ENCODE results near the gene SLC16A5.

SLC16A5 gene

DNA sequence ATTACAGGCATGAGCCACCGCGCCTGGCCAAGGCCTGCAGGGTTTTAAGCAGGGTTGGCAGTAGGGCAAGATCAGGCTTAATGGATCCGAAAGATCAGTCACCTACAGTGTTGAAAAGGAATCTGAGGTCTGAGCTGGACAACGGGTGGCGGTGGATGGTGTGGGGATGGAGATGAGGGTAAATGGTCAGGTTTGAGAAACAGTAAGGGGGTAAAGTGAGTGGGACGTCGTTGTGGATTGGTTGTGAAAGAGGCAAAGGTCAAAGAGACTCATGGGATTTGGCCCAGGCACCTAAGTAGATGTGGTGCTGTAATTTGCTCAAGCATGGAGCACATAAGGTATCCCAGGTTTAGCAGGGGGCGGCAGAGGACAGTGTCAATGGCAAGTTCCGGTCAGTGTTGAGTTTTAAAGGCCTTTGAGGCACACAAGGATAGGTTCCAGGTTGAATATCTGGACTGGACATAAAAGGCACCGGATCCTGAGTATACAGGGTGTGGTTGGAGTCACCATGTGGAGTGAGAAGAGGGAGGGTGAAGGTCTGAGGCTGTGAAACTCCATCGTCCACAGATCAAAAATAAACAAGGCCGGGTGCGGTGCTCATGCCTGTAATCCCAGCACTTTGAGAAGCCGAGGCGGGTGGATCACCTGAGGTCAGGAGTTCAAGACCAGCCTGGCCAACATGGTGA, 1.1 kb upstream of the SLC16A5 start:
- DNase-seq (ENCODE audit: low read depth): no peak

DNA sequence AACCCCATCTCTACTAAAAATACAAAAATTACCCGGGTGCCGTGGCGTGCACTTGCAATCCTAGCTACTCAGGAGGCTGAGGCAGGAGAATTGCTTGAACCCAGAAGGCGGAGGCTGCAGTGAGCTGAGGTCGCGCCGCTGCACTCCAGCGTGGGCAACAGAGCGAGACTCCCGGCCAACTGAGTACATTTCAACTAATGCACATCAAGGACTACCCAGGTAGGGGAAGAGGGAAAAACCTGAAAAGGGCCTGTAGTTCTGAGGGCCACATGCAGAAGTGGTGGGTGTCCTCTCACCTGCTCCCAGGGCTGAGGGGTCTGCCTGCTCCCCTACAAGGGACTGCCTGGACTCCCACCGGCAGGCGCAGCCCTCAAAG, 584 bp upstream of the SLC16A5 start:
- no peak for DNase-seq (ENCODE audit: low read depth)

DNA sequence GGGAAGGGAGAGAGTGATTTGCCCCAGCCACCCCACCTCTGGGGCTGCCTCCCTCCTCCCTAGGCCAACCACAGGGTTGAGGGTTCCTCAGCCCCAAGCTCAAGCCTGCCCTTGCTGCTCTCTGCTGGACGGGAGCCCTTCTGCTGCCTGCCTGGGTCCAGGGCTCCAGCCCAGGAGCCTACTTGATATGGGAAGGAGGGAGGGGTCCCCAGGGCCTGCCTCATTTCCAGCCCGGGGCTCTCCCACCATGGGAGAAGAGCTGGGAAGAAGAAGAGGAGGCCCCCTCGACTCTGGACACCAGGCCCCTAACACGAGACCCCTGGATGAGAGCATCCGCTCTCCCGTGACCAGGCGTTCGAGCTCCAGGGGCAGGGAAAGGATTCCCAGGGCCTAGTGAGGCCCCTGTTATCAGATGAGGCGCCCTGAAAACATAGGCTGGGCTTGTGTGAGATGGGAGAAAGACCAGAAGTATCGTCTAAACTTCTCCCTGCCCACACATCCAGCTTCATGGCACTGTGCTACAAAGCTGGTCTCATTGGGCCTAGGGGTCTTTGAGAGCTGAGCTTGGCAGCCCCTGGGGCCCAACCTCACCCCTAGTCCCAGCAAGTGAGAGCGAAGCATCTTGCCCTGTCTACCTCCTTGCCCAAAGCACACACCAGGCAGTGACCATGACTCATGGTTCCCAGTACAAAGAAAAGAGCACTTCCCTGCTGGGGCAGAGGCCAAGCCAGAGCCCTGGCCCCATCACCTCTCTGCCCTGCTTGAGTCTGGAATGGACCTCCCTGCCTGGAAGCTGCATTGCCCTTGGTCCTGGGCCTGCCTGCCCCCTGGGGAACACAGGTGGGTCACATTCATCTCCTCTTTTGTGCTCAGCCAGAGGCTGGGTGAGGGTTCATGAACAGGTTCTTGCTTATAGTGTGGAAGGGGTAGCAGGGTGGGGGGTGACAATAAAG, 987 bp downstream of the SLC16A5 start:
- DNase-seq (ENCODE audit: low read depth): no peak

GRCh38 chr17:75090871-75091854, 3.4 kb downstream of the SLC16A5 start:
- DNase-seq (ENCODE audit: low read depth): no peak

- DNase-seq (ENCODE audit: low read depth): no peak
Observed at GRCh38 chr17:75091855-75092327, 4.1 kb downstream of the SLC16A5 start.

- DNase-seq (ENCODE audit: low read depth): no peak
Observed at GRCh38 chr17:75093548-75094158, 5.9 kb downstream of the SLC16A5 start.

DNA sequence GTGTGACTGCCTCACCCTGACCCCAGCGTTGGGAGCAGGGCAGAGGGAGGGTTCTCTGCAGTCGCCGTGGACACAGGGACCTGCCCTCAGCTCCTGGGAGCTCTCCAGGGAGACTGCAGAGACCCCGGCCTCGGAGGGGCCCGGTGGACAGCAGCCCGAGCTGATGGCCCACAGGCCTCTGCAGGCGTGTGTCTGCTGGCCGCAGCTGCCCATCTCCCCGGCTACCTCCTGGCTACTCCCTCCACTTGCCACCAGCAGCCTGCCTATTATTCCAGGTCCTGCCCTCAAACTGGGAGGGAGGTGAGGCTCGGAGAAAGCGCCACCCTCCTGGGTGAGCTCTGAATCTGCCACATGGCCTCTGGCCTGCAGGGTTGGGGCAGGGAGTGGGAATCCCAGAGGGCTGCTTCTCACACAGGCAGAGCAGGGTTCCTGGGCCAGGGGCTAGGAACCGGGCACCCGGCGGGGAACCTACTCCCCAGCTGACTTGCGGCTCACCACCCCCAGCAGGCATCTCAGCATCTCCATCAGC, 7.2 kb downstream of the SLC16A5 start:
- DNase-seq (ENCODE audit: low read depth): no peak

- DNase-seq (ENCODE audit: low read depth): no peak
Observed at GRCh38 chr17:75096082-75096625, 8.4 kb downstream of the SLC16A5 start.

DNA sequence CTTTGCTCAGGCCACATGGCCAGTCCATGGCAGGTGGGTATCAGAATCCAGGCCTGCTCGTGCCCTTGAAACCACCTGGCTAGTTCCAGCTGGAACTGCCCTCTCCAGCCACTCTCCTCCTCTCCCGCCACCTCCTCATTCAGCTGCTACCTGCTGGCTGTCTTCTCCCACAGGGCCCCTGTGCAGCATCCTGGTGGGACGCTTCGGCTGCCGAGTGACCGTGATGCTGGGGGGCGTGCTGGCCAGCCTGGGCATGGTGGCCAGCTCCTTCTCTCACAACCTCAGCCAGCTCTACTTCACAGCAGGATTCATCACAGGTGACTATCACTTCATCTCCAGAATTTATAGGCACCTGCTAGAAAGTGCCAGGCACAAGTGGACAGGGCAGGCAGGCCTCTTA, 10.1 kb downstream of the SLC16A5 start:
- DNase-seq (ENCODE audit: low read depth): no peak

- no peak for DNase-seq (ENCODE audit: low read depth)
Observed at GRCh38 chr17:75098861-75099260, 11.1 kb downstream of the SLC16A5 start.

- DNase-seq (ENCODE audit: low read depth): no peak
Observed at GRCh38 chr17:75099881-75100595, 12.3 kb downstream of the SLC16A5 start.

GRCh38 chr17:75102385-75102821, 14.6 kb downstream of the SLC16A5 start:
- DNase-seq (ENCODE audit: low read depth): no peak

GRCh38 chr17:75103601-75104554, 16.1 kb downstream of the SLC16A5 start:
- DNase-seq (ENCODE audit: low read depth): no peak

- DNase-seq (ENCODE audit: low read depth): no peak
Observed at GRCh38 chr17:75105126-75106080, 17.6 kb downstream of the SLC16A5 start.

DNA sequence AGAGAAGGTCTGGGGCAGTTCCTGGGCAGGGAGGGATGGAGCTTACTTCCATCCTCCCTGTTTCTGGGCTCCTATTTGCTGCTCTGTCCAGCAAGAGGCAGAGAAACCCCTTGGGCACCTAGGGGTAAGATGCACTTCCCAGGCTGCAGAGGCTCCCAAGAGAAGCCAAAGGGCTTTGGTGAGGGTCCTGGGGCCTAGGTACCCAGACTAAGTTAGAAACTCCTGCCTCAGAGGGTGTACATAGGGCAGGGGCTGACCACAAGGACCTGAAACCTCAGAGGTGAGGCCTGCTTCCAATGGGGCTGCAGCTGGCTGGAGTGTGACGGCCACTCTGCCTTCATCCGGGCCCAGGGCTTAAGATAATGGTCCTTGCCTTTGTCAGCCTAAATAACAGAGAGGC, 20.4 kb downstream of the SLC16A5 start:
- DNase-seq (ENCODE audit: low read depth): no peak

DNA sequence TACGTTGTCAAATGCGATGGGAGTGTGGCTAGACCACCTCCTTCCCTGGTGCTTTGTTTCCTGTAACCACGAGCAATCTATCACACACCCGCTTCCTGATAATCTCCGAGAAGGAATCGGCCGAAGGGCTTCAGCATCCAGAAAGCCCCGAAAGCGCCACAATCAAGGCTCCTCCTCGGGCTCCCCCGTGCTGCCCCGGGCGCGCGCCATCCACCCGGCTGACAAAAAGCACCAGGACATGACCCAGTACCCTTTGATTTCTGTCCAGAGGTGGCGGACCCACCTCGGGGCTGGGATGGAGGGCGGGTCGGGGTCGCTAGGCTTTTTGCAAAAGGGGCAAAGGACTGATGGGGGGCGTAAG, 21.3 kb downstream of the SLC16A5 start:
- no peak for DNase-seq (ENCODE audit: low read depth)

GRCh38 chr17:75109407-75110233, 21.9 kb downstream of the SLC16A5 start, which contains the start of gene ARMC7:
Gene ARMC7, plus strand, starts transcription at chr17:75109969. Its CDS starts 320 bp downstream, at chr17:75110289.
- DNase-seq (ENCODE audit: low read depth): peak; percentile 94
